CD4-positive, alpha-beta T cell (primary cell): ENCODE measurements around the gene HOXA9. TPM values are rescaled to one million over a fixed set of nuclear protein-coding genes. Genes with fewer than 3 reads are reported as not detected.

Experiments used
- ATAC-seq: fragments of 200-7000 bp; cut with Tn5 transposase; one replicate; pipeline ENCODE4 v1.10.0; 2022; ENCODE audit warnings: mild to moderate bottlenecking; ENCODE audit not compliant: poor library complexity
- CTCF ChIA-PET: fragments of 350-600 bp; sonication (Branson Sonifier 250); formaldehyde crosslinking; loops from one replicate; lab custom pipeline; 2021; ENCODE audit warnings: antibody characterized with exemption, inconsistent platforms; lab: Charles Lee
- POLR2A ChIA-PET: fragments of 350-600 bp; sonication (Branson Sonifier 250); formaldehyde crosslinking; loops from one replicate; lab custom pipeline; 2021; ENCODE audit warnings: antibody characterized with exemption, inconsistent platforms; lab: Charles Lee
- DNase-seq, 14 experiments: peaks; one replicate each; pipeline ENCODE4 v3.0.0-alpha.2; 2013 to 2020; ENCODE audit warnings: mixed read lengths in 2 of 14
- H3K27ac ChIP-seq, 2 donors: one replicate each; pipeline versions ENCODE4 v1.5.1 to v1.7.0; 2013; ENCODE audit warnings: low read length in 2 of 2, low read depth in 1 of 2, mild to moderate bottlenecking in 1 of 2
- H3K27me3 ChIP-seq, 2 experiments: 1 replicate in 1 of 2; 2 replicates in 1 of 2; pipeline versions ENCODE4 v1.6.1 to v1.7.0; 2013; ENCODE audit warnings: low read length in 2 of 2, control low read depth in 1 of 2, mild to moderate bottlenecking in 1 of 2, moderate library complexity in 1 of 2; ENCODE audit not compliant: insufficient read depth in 2 of 2, control insufficient read depth in 1 of 2
- H3K36me3 ChIP-seq: one replicate; pipeline ENCODE4 v1.6.1; 2013; ENCODE audit warnings: low read length, control low read depth; ENCODE audit not compliant: insufficient read depth
- H3K4me1 ChIP-seq: one replicate; pipeline ENCODE4 v1.6.1; 2013; ENCODE audit warnings: low read length, control low read depth; ENCODE audit not compliant: insufficient read depth
- H3K4me3 ChIP-seq: one replicate; pipeline ENCODE4 v1.5.1; 2013; ENCODE audit warnings: mild to moderate bottlenecking, low read length, moderate library complexity
- H3K9me3 ChIP-seq, 2 experiments: 1 replicate in 1 of 2; 2 replicates in 1 of 2; pipeline versions ENCODE4 v1.6.1 to v1.7.0; 2013; ENCODE audit warnings: low read length in 2 of 2, mild to moderate bottlenecking in 2 of 2, control low read depth in 1 of 2, moderate library complexity in 1 of 2; ENCODE audit not compliant: control insufficient read depth in 1 of 2, insufficient read depth in 1 of 2
- H3K27ac Mint-ChIP-seq: one replicate; pipeline ENCODE4 v1.8.0; 2020; ENCODE audit warnings: mixed read lengths
- H3K27me3 Mint-ChIP-seq: one replicate; pipeline ENCODE4 v1.8.0; 2021; ENCODE audit warnings: mixed read lengths
- H3K36me3 Mint-ChIP-seq: one replicate; pipeline ENCODE4 v1.8.0; 2021; ENCODE audit warnings: low read depth, mixed read lengths
- H3K4me1 Mint-ChIP-seq: one replicate; pipeline ENCODE4 v1.8.0; 2021; ENCODE audit warnings: low read depth, mixed read lengths
- H3K4me3 Mint-ChIP-seq: one replicate; pipeline ENCODE4 v1.8.0; 2020; ENCODE audit warnings: mild to moderate bottlenecking, mixed read lengths
- H3K9me3 Mint-ChIP-seq: one replicate; pipeline ENCODE4 v1.8.0; 2020; ENCODE audit warnings: mixed read lengths
- CTCF ChIP-seq: fragments of 200-600 bp; IDR thresholded peaks from one replicate; pipeline ENCODE4 v1.8.0; 2022; ENCODE audit warnings: antibody characterized with exemption, mild to moderate bottlenecking
- intact Hi-C, 2 experiments: fragments of 100-400 bp; cut with DNase I in 1 of 2; cut with micrococcal nuclease in 1 of 2; formaldehyde crosslinking; loops; one replicate each; pipeline versions ENCODE4 v1.15.1 to v1.9.0; 2023 to 2025; cut with DNase I, micrococcal nuclease
- total RNA-seq, 174 experiments: library from RNA in 2 of 174; stranded (reverse) in 2 of 174; gene quantifications; one replicate each; pipeline ENCODE4 v1.2.3 and lab custom pipeline; 2021 to 2026

Gene HOXA9
- total RNA-seq, 2 experiments from 2014 or later = not detected

GRCh38 chr7:27123477-27124053, 41.8 kb downstream of the HOXA9 start:
- ChIA-PET POLR2A (no interaction called here), CTCF (no interaction called here)
- TF ChIP-seq CTCF = no peak
- intact Hi-C loops = no loop called here
- H3K4me3 Mint-ChIP-seq = no peak overlapping the region
- DNase-seq (no peak), ATAC-seq (no peak)
- H3K9me3 Mint-ChIP-seq = no peaks in the 10 kb centered on the region
- Histone ChIP-seq H3K27me3 (peaks cover 7% of the 10 kb centered on the region in 2 experiments), H3K36me3 (no peaks in the 10 kb centered on the region), H3K27ac (no peak overlapping the region), H3K4me3 (no peak overlapping the region), H3K4me1 (no peaks in the 10 kb centered on the region), H3K9me3 (peaks cover 0 to 7% of the 10 kb centered on the region in 2 experiments)
- H3K4me1 Mint-ChIP-seq = no peaks in the 10 kb centered on the region
- H3K36me3 Mint-ChIP-seq = no peaks in the 10 kb centered on the region
- H3K27ac Mint-ChIP-seq = no peak overlapping the region
- peaks cover 34% of the 10 kb centered on the region for H3K27me3 Mint-ChIP-seq

GRCh38 chr7:27123007-27123476, 42.3 kb downstream of the HOXA9 start:
- intact Hi-C loops = no loop called here
- no peak for TF ChIP-seq CTCF
- Mint-ChIP-seq H3K9me3 (no peaks in the 10 kb centered on the region), H3K27ac (no peak overlapping the region), H3K36me3 (no peaks in the 10 kb centered on the region), H3K4me1 (no peaks in the 10 kb centered on the region), H3K4me3 (no peak overlapping the region), H3K27me3 (peaks cover 38% of the 10 kb centered on the region)
- ChIA-PET POLR2A (no interaction called here), CTCF (no interaction called here)
- Histone ChIP-seq H3K4me1 (no peaks in the 10 kb centered on the region), H3K27ac (no peak overlapping the region), H3K9me3 (peaks cover 0 to 7% of the 10 kb centered on the region in 2 experiments), H3K4me3 (no peak overlapping the region), H3K27me3 (peaks cover 5 to 7% of the 10 kb centered on the region in 2 experiments), H3K36me3 (no peaks in the 10 kb centered on the region)
- DNase-seq (no peak), ATAC-seq (no peak)

- ChIA-PET POLR2A (no interaction called here), CTCF (no interaction called here)
- no peak overlapping the region for H3K4me3 Mint-ChIP-seq
- H3K9me3 Mint-ChIP-seq = no peaks in the 10 kb centered on the region
- no peaks in the 10 kb centered on the region for H3K36me3 Mint-ChIP-seq
- no peak overlapping the region for H3K27ac ChIP-seq
- peaks cover 33% of the 10 kb centered on the region for H3K27me3 Mint-ChIP-seq
- no peak overlapping the region for H3K27ac Mint-ChIP-seq
- no peak for TF ChIP-seq CTCF
- no peaks in the 10 kb centered on the region for H3K36me3 ChIP-seq
- no peaks in the 10 kb centered on the region for H3K4me1 Mint-ChIP-seq
- ATAC-seq (no peak), DNase-seq (no peak)
- H3K9me3 ChIP-seq = peaks cover 0 to 7% of the 10 kb centered on the region in 2 experiments
- H3K4me1 ChIP-seq = no peaks in the 10 kb centered on the region
- peaks cover 5 to 7% of the 10 kb centered on the region in 2 experiments for H3K27me3 ChIP-seq
- H3K4me3 ChIP-seq = no peak overlapping the region
- intact Hi-C loops = no loop called here
These were observed 43.0 kb downstream of the HOXA9 start for GRCh38 chr7:27122077-27122910.
